Stomach smooth muscle (tissue), 2 donors: ENCODE measurements around the gene R3HDML.
"Not testable (repeated sequence)": the region's sequence is repeated elsewhere in the genome, so short reads cannot be mapped to it uniquely, and the experiment has no call there.

Experiments used
- H3K27ac ChIP-seq: one replicate; pipeline ENCODE4 v1.7.0; 2013; ENCODE audit warnings: mild to moderate bottlenecking, low read length, inconsistent platforms
- H3K27me3 ChIP-seq, 2 donors: one replicate each; pipeline ENCODE4 v1.7.0; 2013; ENCODE audit warnings: low read length in 2 of 2; ENCODE audit not compliant: insufficient read depth in 2 of 2, control insufficient read depth in 1 of 2
- H3K36me3 ChIP-seq, 2 donors: one replicate each; pipeline ENCODE4 v1.7.0; 2013; ENCODE audit warnings: low read length in 2 of 2; ENCODE audit not compliant: control insufficient read depth in 2 of 2, insufficient read depth in 2 of 2
- H3K4me1 ChIP-seq: one replicate; pipeline ENCODE4 v1.7.0; 2013; ENCODE audit warnings: low read length; ENCODE audit not compliant: control insufficient read depth, insufficient read depth
- H3K4me3 ChIP-seq, 2 donors: one replicate each; pipeline ENCODE4 v1.7.0; 2013; ENCODE audit warnings: low read length in 2 of 2
- H3K9ac ChIP-seq, 2 donors: one replicate each; pipeline ENCODE4 v1.7.0; 2013; ENCODE audit warnings: low read length in 2 of 2, mild to moderate bottlenecking in 1 of 2
- H3K9me3 ChIP-seq, 2 donors: one replicate each; pipeline ENCODE4 v1.7.0; 2013; ENCODE audit warnings: low read length in 2 of 2; ENCODE audit not compliant: control insufficient read depth in 2 of 2
- donor health status: healthy.
- donor health status: Pancreatic carcinoma.

The R3HDML gene

DNA sequence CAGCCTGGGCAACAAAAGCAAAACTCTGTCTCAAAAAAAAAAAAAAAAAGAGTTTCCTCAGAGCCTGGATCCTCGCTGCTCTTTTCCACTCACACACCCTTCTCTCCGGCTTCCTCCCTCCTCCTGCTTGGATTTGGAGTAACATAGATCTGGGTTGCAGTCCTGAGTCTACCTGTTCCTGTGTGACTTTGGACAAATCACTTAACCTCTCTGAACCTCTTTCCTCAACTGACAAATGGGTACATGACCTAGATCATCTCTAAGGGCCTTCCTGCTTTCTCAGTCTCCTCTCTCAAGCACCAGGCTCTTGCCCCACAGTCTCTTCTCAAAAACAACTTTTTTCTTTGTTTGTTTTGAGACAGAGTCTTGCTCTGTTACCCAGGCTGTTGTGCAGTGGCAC is 5.6 kb upstream of the R3HDML start:
- H3K27me3 ChIP-seq = peaks cover 15% of the 10 kb centered on the region in 2 donors

DNA sequence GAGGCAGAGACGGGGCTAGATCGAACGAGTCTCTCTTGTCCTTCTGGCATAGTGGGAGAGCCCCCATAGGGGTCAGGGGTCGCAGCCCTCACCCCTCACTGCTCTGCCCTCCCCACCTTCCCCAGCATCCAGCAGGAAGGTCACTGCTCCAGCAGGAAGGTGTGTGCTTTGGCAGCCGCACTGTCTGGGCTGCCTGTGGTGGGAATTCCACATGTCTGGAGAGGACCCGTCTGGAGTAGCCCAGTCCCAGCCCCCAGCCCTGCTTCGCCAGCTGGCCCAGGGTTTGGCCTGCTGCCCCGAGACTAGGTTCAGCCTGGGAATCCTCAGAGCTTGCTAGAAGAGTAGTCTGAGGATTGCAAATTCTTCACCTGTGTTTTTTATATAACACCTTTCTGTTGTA is 2.5 kb upstream of the R3HDML start:
- Histone ChIP-seq H3K4me3 (no peak overlapping the region), H3K9ac (no peak overlapping the region), H3K27ac (no peak overlapping the region), H3K36me3 (no peaks in the 10 kb centered on the region), H3K27me3 (peaks cover 6 to 24% of the 10 kb centered on the region in 2 donors), H3K9me3 (no peaks in the 10 kb centered on the region), H3K4me1 (no peaks in the 10 kb centered on the region)

More for the DNA sequence above, 5.6 kb upstream of the R3HDML start:
- no peak overlapping the region for H3K4me3 ChIP-seq
- no peaks in the 10 kb centered on the region for H3K4me1 ChIP-seq
- H3K27ac ChIP-seq = no peak overlapping the region
- H3K9ac ChIP-seq = no peak overlapping the region
- no peaks in the 10 kb centered on the region for H3K9me3 ChIP-seq
- no peaks in the 10 kb centered on the region for H3K36me3 ChIP-seq

DNA sequence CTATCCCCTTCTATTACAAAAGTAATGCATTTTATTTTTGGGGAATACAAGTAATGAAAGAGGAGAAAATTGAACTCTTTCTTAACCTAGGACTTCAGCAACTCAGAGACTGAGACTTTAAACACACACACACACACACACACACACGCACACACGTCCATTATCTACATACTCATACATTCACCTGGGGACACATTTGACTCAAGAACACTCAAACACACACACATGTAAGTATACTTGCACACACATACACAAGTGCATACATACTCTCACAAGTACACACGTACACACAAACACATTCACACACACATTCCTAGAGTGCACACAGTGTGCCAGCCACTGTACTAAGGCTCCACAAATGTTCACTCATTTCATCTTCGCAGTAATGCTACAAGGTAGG is 2.1 kb upstream of the R3HDML start:
- no peak overlapping the region for H3K9ac ChIP-seq
- H3K27me3 ChIP-seq = peaks cover 6 to 23% of the 10 kb centered on the region in 2 donors

DNA sequence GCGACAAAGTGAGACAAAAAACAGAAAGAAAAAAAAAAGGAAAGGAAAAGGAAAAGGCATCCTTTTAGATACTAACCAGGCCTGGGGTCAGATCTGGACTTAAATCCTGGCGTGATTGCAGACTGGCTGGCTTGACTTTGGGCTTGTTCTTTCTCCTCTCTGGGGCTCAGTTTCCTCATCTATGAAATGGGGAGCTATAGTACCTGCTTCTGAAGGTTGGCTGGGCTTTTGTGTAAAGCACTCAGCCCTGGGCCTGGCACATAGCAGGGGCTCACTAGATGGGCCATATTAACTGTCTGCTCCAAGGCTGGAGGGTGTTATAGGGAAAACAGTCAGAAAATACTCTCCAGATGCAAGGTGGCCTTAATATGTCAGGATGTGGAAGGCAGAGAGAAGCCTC is 1.2 kb upstream of the R3HDML start:
- Histone ChIP-seq H3K27me3 (peaks cover 6 to 20% of the 10 kb centered on the region in 2 donors), H3K9ac (no peak overlapping the region), H3K27ac (no peak overlapping the region), H3K9me3 (no peaks in the 10 kb centered on the region), H3K4me3 (no peak overlapping the region), H3K4me1 (no peaks in the 10 kb centered on the region), H3K36me3 (no peaks in the 10 kb centered on the region)

More for the DNA sequence above, 2.1 kb upstream of the R3HDML start:
- no peaks in the 10 kb centered on the region for H3K36me3 ChIP-seq
- no peak overlapping the region for H3K4me3 ChIP-seq
- H3K27ac ChIP-seq = no peak overlapping the region
- H3K9me3 ChIP-seq = no peaks in the 10 kb centered on the region
- H3K4me1 ChIP-seq = no peaks in the 10 kb centered on the region

DNA sequence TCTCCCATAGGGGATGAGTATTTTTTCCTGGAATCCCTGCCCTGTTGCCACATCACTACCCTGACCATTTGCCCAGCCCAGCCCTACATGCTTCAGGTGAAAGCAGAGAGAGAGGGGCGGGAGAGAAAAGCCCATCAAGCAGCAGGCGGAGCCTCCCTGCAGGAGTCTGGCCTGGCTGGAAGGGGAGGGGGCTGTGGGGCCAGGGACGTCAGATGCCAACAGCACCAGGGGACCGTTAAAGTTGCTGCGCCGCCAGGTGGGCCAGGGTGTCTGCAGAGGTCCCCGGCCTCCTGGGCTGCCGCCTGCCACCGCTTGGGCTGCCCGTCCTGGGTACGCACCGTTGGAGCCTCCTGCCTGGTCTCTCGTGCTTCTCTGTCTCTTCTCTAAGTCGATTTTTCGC is 757 bp upstream of the R3HDML start:
- no peaks in the 10 kb centered on the region for H3K36me3 ChIP-seq
- H3K9me3 ChIP-seq = no peaks in the 10 kb centered on the region
- no peak overlapping the region for H3K4me3 ChIP-seq
- H3K4me1 ChIP-seq = no peaks in the 10 kb centered on the region
- H3K27ac ChIP-seq = no peak overlapping the region
- H3K9ac ChIP-seq = no peak overlapping the region
- peaks cover 6 to 20% of the 10 kb centered on the region in 2 donors for H3K27me3 ChIP-seq

DNA sequence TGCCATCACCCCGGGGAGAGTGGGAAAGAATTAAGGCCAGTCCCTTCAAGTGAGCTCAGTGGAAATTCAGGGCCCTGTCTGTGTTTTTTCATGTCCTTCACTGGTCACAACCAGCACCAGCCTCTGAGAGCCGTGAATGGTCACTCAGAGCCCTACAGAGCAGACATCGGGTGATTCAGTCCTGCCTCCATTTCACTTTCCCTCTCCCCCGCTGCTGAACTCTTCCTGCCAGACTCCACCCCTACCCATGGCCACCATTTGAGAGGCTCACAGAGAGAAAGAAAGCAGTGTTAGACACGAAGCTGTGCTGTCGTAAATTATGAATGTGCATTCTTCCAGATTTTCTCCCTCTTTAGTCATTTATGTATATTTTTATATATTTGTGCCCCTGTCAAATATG is 5.4 kb downstream of the R3HDML start:
- Histone ChIP-seq H3K9me3 (no peaks in the 10 kb centered on the region), H3K9ac (no peak overlapping the region), H3K4me1 (no peaks in the 10 kb centered on the region), H3K4me3 (no peak overlapping the region), H3K36me3 (no peaks in the 10 kb centered on the region), H3K27ac (no peak overlapping the region), H3K27me3 (peaks cover 0 to 5% of the 10 kb centered on the region in 2 donors)

DNA sequence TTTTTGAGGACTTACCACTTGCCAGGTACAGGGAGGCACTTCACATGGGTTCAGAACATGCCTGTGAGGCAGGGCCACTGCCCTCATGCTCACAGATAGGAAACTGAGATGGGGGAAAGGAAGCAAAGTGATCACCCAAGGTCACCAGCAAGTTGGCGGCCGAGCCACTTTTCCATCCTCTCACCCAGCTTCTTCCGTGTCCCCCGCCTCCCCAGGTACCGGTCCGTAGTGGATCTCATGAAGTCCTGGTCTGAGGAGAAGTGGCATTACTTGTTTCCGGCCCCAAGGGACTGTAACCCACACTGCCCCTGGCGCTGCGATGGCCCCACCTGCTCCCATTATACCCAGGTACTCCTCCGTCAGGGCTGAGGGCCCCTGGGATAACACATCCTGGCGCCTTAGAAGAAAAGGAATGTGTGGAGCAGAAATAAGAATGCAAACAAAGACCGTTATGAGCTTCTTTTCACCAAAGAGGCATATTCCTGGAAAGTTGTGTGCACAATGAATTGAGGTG is 6.4 kb downstream of the R3HDML start:
- H3K9me3 ChIP-seq = no peaks in the 10 kb centered on the region
- H3K4me3 ChIP-seq = no peak overlapping the region
- H3K4me1 ChIP-seq = no peaks in the 10 kb centered on the region
- no peak overlapping the region for H3K27ac ChIP-seq
- no peaks in the 10 kb centered on the region for H3K27me3 ChIP-seq
- no peak overlapping the region for H3K9ac ChIP-seq
- no peaks in the 10 kb centered on the region for H3K36me3 ChIP-seq

DNA sequence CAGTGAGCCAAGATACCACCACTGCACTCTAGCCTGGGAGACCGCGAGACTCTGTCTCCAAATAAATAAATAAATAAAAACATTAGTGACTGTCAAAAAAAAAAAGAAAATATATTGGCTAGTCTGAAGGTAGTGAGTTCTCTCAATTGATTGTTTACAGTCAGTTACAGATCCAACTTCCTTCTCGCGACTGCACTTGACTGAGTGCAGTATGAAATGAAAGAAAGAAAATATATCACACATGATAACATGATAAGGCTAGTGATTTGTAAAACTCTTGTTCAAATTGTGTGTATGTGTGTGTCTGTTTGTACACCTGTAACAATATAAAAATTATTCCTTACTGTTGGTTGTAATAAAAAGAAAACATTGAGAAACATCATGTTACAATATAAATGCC is 7.9 kb downstream of the R3HDML start:
- H3K4me3 ChIP-seq = no peak overlapping the region
- no peak overlapping the region for H3K27ac ChIP-seq

DNA sequence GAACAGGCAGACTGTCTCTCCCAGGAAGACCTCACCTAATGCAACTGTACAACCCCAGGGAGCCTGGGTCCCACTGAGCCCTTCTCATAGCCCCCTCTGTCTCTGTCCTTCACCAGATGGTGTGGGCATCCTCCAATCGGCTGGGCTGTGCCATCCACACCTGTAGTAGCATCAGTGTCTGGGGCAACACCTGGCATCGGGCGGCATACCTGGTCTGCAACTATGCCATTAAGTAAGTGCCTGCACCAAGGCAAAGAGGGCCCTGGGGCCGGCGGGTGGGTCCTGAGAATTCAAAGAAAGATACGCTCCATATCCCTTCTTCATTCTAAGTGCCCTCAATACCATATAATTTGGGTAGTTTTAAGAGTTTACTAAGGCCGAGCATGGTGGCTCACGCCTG is 8.3 kb downstream of the R3HDML start:
- no peak overlapping the region for H3K9ac ChIP-seq
- no peaks in the 10 kb centered on the region for H3K4me1 ChIP-seq
- H3K27ac ChIP-seq = no peak overlapping the region
- H3K9me3 ChIP-seq = no peaks in the 10 kb centered on the region
- no peak overlapping the region for H3K4me3 ChIP-seq
- H3K27me3 ChIP-seq = no peaks in the 10 kb centered on the region
- H3K36me3 ChIP-seq = no peaks in the 10 kb centered on the region

More for the DNA sequence above, 7.9 kb downstream of the R3HDML start:
- H3K9me3 ChIP-seq = no peaks in the 10 kb centered on the region
- no peaks in the 10 kb centered on the region for H3K36me3 ChIP-seq
- H3K27me3 ChIP-seq = no peaks in the 10 kb centered on the region
- no peaks in the 10 kb centered on the region for H3K4me1 ChIP-seq
- H3K9ac ChIP-seq = no peak overlapping the region

DNA sequence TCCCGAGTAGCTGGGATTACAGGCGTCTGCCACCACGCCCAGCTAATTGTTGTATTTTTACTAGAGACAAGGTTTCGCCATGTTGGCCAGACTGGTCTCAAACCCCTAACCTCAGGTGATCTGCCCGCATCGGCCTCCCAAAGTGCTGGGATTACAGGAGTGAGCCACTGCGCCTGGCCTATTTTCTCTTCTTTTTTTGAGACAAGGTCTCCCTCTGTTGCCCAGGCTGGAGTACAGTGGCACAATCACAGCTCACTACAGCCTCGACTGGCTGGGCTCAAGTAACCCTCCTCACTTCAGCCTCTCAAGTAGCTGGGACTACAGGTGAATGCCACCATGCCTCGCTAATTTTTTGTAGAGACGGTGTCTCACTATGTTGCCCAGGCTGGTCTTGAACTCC is 9.1 kb downstream of the R3HDML start:
- not testable (repeated sequence) for H3K4me3 ChIP-seq, H3K9ac ChIP-seq, H3K9me3 ChIP-seq, H3K36me3 ChIP-seq, H3K27me3 ChIP-seq, H3K4me1 ChIP-seq, H3K27ac ChIP-seq

DNA sequence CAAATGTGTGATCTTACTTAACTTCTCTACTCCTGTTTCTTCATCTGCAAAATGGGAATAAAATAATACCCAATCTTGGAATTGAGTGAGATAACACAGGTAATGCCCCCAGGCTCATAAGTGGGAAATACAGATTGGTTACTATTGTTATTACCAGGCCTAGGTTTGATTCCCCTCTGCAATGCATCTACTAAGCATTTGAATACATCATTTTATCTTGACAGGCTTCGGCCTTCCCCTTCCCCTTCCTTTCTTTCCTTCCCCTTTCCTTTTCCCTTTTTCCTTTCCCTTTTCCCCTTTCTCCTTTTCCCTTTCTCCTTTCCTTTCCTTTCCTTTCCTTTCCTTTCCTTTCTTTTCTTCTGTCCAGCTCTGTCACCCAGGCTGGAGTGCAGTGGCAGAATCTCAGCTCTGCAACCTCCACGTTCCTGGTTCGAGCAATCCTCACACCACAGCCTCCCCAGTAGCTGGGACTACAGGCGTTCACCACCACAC is 11.4 kb downstream of the R3HDML start:
- H3K4me1 ChIP-seq = no peaks in the 10 kb centered on the region

More for the DNA sequence above, 11.4 kb downstream of the R3HDML start:
- H3K27me3 ChIP-seq = no peaks in the 10 kb centered on the region
- no peak overlapping the region for H3K4me3 ChIP-seq
- H3K9me3 ChIP-seq = no peaks in the 10 kb centered on the region
- H3K27ac ChIP-seq = no peak overlapping the region
- no peaks in the 10 kb centered on the region for H3K36me3 ChIP-seq
- H3K9ac ChIP-seq = no peak overlapping the region
